Liver (tissue), 3 donors: ENCODE results near the gene EPS8.

ENCODE experiments used
- CTCF ChIP-seq: fragments of 150-350 bp; IDR thresholded peaks from 2 replicates; pipeline ENCODE4 v1.5.1; 2017; ENCODE audit warnings: improper control_type of control experiment, low read depth, low read length; ENCODE audit not compliant: missing input control
- FOXA1 ChIP-seq: IDR thresholded peaks from 2 replicates; pipeline ENCODE4 v1.6.1; 2016; ENCODE audit warnings: antibody characterized with exemption
- GABPA ChIP-seq, 2 donors: IDR thresholded peaks in 1 of 2; conservative IDR thresholded peaks in 1 of 2; 2 replicates each; pipeline ENCODE4 v1.6.1; 2016; ENCODE audit warnings: antibody characterized with exemption in 2 of 2, mild to moderate bottlenecking in 1 of 2, moderate library complexity in 1 of 2
- HNF4G ChIP-seq: IDR thresholded peaks from 2 replicates; pipeline ENCODE4 v1.6.1; 2016; ENCODE audit warnings: antibody characterized with exemption
- JUND ChIP-seq, 2 donors: IDR thresholded peaks; 2 replicates each; pipeline ENCODE4 v1.6.1; 2016; ENCODE audit warnings: antibody characterized with exemption in 2 of 2
- RAD21 ChIP-seq, 2 donors: IDR thresholded peaks; 2 replicates each; pipeline ENCODE4 v1.6.1; 2016; ENCODE audit warnings: antibody characterized with exemption in 2 of 2, mild to moderate bottlenecking in 2 of 2
- TAF1 ChIP-seq: conservative IDR thresholded peaks from 2 replicates; pipeline ENCODE4 v1.6.1; 2016; ENCODE audit warnings: antibody characterized with exemption, mild to moderate bottlenecking
- YY1 ChIP-seq: IDR thresholded peaks from 2 replicates; pipeline ENCODE4 v1.6.1; 2016; ENCODE audit warnings: antibody characterized with exemption, mild to moderate bottlenecking
- TF ChIP-seq, protein P1 (sequence below): IDR thresholded peaks from 2 replicates; pipeline ENCODE4 v1.6.1; 2016; ENCODE audit warnings: antibody characterized with exemption, mild to moderate bottlenecking
- donor health status: healthy.
- donor health status: healthy.

GRCh38 chr12:15670756-15671155 is 118.4 kb downstream of the EPS8 start:
- TF ChIP-seq CTCF: no peak
- no peak for TF ChIP-seq FOXA1
- no peak for TF ChIP-seq YY1
- TF ChIP-seq, protein P1, sequence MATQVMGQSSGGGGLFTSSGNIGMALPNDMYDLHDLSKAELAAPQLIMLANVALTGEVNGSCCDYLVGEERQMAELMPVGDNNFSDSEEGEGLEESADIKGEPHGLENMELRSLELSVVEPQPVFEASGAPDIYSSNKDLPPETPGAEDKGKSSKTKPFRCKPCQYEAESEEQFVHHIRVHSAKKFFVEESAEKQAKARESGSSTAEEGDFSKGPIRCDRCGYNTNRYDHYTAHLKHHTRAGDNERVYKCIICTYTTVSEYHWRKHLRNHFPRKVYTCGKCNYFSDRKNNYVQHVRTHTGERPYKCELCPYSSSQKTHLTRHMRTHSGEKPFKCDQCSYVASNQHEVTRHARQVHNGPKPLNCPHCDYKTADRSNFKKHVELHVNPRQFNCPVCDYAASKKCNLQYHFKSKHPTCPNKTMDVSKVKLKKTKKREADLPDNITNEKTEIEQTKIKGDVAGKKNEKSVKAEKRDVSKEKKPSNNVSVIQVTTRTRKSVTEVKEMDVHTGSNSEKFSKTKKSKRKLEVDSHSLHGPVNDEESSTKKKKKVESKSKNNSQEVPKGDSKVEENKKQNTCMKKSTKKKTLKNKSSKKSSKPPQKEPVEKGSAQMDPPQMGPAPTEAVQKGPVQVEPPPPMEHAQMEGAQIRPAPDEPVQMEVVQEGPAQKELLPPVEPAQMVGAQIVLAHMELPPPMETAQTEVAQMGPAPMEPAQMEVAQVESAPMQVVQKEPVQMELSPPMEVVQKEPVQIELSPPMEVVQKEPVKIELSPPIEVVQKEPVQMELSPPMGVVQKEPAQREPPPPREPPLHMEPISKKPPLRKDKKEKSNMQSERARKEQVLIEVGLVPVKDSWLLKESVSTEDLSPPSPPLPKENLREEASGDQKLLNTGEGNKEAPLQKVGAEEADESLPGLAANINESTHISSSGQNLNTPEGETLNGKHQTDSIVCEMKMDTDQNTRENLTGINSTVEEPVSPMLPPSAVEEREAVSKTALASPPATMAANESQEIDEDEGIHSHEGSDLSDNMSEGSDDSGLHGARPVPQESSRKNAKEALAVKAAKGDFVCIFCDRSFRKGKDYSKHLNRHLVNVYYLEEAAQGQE: no peak
- no peak for TF ChIP-seq RAD21 (IDR thresholded peaks at IDR 0.05)
- no peak for TF ChIP-seq GABPA (IDR thresholded peaks at IDR 0.05 in 1 of 2, conservative IDR thresholded peaks at IDR 0.05 in 1 of 2)
- TF ChIP-seq HNF4G: no peak
- no peak for TF ChIP-seq TAF1
- TF ChIP-seq JUND (IDR thresholded peaks at IDR 0.05): no peak
